Activated CD4-positive, CD25-positive, alpha-beta regulatory T cell treated with anti-CD3 and anti-CD28 coated beads, Interleukin-2, amount 50 U/mL, for 24 hours (primary cell): ENCODE results near the gene OR2AE1.

Experiments used
- ATAC-seq, 2 donors: fragments of 150-1000 bp; cut with Tn5 transposase; one replicate each; pipeline ENCODE4 v1.10.0; 2021; ENCODE audit warnings: mild to moderate bottlenecking in 1 of 2, moderate library complexity in 1 of 2

The OR2AE1 gene

GRCh38 chr7:99855236-99855635 lies 21.6 kb downstream of the OR2AE1 start:
- ATAC-seq: no peak

DNA sequence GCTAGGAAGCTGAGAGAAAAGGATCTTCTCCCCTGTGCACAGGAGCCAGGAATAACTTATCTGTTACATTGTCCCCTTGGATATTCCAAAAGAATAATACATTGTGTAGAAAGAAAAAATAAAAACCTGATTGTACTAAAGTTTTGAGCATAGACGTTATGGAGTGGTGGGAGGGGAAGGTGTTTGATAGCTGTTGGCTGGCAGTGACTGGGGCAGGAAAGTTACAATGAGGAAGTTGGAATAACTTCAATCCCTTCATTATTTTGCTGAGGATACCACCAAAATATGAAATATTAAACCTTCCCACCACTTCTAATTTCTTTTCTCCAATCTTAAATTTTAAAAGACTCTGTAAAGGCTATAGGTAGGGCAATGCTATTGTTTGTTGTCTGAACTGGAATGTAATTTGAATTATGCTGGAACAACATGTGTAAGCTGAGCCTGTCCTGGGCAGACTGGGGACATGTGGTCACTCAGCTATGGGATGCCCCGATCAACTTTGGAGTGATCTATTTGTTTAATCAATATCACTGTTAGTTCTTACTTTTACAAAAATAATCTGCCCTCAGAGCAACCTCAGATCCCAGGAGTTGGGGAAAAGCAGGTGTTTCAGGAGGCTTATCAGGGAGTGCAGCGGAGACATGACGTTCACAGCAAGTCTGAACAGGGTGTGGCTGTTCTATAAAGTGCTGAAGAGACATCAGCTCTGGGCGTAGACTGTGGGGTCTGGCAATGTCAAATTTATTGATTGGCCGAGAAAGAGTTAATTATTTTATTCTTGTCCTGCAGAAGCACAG lies 28.2 kb downstream of the OR2AE1 start:
- no peak for ATAC-seq

DNA sequence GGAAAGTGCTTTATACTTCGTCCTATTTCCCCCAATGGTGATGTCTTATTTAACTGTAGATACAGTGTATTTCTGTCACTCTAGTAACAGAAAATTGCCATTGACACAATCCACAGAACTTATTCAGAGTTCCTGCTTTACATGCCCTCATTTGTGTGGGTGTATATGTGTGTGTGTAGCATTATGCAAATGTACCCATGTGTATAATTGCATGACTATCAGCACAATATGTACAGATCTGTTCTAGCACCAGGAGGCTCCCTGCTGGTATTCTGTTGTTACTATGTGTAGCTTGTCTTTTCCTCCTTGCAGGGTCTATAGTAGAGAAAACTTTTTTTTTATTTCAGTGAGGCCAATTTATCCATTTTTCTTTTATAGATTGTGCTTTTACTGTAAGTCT lies 32.5 kb downstream of the OR2AE1 start:
- ATAC-seq: no peak

- no peak for ATAC-seq
Measured at GRCh38 chr7:99843808-99844207, 33.0 kb downstream of the OR2AE1 start.

DNA sequence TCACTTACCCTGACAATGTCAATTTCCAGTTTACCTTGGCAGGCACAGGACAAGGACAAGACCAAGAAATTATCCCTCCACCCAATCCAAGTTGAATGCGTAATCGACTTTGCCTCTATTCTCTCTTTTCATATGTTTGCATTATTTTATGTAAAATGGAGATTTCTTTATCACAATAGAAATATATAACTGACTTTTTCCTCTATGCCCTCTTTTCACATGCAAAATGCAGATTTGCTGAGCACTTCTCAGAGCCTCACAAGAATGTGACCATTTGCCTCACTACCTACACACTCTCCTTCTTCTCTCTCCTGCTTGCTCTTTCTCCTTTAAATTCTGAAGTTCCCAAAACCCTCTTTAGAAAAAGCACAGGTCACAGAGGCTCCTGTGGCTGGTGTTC lies 33.9 kb downstream of the OR2AE1 start:
- ATAC-seq: no peak

DNA sequence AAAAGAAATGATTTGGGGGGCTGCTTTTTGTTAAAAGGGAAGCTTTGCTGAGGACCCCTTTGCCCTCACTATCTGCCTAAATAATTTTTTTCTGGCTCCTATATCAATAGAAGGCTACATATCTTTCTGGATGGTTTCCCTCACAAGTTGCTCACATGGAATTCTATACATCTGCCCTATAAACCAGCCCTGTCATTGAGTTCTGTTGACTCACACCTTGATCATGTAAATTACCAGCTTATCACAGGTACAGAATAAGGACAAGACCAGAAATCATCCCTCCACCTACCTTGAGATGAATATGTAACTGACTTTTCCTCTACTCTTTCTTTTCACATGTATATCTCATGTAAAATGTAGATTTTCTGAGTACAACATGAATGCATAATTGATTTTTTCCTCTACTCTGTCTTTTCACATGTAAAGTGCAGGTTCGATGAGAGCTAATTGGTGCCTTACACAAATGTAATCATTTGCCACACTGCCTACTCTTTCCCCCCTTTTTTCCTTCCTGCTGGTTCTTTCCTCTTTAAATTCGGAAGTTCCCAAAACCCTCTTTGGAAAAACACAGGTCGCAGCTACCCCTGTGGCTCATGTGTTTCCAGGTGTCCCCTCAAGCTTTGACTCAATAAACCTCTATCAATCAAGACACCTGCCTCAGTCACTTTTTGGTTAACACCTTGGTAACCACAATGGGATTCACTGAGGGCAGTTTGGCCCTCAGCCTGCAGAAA lies 36.5 kb downstream of the OR2AE1 start:
- no peak for ATAC-seq

DNA sequence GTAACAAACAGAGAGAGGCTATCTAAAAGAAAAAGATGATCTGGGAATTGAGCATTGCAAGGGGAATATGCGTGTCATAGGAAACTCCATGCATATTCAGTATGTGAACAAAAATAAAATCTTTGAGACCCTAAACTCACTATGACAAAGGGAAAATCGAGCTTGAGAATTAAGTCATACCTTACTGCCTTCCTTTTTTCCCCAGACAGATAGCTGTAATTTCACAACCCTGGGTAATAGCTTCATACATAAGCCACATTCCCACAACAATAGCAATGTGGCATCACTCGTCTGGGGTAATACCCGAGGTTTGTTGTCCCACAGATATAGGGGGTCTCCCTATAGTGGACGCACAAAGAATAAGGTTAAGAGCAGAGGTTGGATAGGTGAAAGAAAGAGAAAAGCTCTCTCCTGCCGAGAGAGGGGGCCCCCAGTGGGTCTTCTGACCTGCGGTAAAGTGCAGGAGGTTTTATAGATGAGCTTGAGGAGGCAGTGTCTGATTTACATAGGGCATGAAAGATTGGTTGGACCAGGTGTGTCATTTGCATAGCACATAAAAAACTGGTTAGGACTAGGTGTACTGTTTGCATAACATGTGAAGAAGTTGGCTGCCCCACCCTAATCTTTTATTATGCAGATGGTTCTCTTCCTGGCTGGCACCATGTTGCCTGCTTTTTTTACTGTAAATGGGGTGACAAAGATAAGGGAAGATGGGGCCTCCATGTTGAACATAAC lies 37.4 kb downstream of the OR2AE1 start:
- no peak for ATAC-seq

DNA sequence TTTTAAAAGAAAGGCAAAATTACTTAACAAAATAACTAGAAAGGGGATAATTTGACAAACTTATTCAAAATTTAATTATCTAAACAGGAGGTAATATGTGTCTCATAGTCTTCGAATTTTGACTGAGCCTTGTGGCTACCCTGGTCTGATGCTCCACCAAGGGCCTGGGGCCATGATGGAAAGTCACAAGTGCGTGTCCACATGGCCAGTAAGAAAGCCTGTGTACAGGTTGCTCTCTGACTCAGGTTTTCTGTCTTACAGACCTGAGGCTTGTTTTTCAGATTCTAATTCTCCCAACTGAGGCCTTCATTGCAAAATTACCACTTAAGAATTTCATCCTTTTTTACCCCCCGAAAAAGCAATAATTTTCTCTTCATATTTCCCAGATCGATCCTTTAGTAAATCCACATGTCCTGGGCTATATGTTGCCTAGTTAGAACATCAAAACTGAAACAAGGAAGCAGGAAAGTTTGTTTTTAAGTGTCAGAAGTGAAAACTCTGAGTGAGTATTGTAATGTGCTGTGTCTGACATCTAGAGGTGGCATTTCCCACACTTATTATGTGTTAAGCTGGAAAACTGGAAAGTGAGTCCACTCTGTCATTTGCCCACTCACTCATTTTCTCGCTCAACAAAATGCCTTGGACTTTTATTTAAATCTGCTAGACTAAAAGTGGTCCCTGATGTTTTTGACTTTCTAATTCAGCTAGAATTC lies 39.0 kb downstream of the OR2AE1 start:
- ATAC-seq: no peak

DNA sequence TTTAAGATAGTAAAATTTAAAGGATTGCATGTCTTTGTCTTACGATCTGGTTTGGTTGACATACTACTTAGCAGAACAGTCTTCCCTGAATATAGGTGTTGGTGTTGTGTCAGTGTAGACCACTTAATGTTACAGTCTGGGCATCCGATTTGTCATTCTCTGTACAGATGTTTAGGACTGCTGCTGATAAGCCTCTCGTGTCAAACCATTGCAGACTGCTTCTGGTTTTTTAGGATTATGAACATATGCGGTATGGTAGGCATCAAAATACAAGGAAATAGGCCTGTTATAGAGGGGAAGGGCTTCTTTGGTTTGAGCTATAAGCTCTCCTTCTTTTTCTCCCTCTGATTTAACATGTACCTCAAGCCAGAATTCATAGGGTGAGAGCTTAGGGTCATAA lies 41.6 kb downstream of the OR2AE1 start:
- ATAC-seq: no peak

GRCh38 chr7:99834382-99834781 lies 42.5 kb downstream of the OR2AE1 start:
- no peak for ATAC-seq

GRCh38 chr7:99833289-99833877 lies 43.5 kb downstream of the OR2AE1 start:
- ATAC-seq: no peak

DNA sequence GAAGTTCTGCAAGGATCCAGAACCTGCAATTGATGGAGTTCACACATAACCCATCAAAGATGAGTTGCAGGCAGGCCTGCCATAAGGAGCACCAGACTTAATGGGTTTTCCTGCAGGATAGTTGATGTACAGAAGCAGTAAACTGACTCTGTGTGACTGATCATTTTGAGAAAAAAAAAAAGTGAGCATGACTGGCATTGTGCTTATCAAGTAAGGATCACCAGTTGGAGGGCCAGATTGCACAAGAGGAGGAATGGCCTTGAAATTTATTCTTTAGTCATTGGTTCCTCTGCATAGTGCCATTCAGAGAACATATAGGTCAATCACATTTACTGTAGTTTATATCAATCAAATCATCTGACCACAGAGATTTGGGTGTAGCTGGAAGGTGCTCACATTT lies 45.2 kb downstream of the OR2AE1 start:
- no peak for ATAC-seq

- no peak for ATAC-seq
Measured at GRCh38 chr7:99829524-99830160, 47.2 kb downstream of the OR2AE1 start.

DNA sequence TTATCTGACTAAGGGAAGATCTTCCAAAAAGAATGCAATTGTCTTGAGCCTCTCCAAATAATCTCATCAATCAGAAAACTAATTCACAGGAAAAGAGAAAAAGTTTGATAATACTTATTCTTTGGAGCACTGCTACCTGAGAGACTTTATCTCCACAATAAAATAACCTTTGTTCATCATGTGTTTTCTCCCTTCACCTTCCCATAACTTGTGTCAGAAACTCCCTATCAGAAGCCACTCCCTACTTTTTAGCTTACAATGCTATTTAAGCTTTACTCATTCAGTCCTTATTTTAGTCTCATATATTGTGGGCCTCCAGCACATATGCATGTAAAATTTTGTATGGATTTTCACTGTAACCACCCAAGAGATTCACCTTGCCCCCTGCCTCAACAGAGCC lies 48.0 kb downstream of the OR2AE1 start:
- ATAC-seq: no peak

DNA sequence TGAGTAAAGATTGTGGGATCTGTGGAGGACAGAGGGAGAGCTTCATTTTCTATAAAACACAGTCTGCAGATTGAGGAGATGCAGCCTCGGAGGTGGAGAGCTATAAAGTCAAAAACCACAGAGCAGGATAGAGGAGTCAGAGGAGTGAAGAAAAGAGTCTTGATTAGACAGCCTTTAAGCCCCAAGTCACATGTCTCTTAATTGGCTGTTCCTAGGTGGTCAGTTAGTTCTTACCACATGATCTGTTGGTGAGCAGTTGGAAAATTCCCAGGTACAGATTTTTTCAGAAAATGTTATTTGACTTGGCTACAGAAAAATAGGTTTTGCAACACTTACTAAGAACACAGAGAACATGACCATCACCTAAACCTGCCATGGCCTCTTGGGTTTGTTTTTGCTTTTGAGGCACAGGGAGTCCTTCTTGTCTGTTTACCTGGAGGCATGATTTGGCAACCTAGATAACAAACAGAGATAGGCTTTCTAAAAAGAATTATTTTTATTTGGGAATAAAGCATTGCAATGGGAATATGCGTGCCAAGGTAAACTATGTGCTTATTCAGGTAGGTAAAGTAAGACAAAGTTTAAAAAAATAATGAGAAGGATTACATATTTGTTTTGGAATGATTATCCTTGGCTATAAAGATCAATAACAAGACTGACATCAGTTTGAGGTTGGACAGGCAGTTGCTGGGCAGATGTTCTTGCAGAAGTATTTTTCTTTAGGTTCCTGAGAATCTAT lies 49.6 kb downstream of the OR2AE1 start:
- ATAC-seq: no peak
